ENCODE data around the gene MYO16.

MYO16 gene

GRCh38 chr13:108925070-108925469 is 295.7 kb downstream of the MYO16 start:
- TF ChIP-seq, protein P1, sequence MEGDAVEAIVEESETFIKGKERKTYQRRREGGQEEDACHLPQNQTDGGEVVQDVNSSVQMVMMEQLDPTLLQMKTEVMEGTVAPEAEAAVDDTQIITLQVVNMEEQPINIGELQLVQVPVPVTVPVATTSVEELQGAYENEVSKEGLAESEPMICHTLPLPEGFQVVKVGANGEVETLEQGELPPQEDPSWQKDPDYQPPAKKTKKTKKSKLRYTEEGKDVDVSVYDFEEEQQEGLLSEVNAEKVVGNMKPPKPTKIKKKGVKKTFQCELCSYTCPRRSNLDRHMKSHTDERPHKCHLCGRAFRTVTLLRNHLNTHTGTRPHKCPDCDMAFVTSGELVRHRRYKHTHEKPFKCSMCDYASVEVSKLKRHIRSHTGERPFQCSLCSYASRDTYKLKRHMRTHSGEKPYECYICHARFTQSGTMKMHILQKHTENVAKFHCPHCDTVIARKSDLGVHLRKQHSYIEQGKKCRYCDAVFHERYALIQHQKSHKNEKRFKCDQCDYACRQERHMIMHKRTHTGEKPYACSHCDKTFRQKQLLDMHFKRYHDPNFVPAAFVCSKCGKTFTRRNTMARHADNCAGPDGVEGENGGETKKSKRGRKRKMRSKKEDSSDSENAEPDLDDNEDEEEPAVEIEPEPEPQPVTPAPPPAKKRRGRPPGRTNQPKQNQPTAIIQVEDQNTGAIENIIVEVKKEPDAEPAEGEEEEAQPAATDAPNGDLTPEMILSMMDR (conservative IDR thresholded peaks at IDR 0.05): no peak
- no peak for TF ChIP-seq ZFX (IDR thresholded peaks at IDR 0.05)
- H3K27ac ChIP-seq: no peak overlapping the region

GRCh38 chr13:108926862-108927261 is 297.5 kb downstream of the MYO16 start:
- H3K27ac ChIP-seq: no peak overlapping the region

GRCh38 chr13:108927615-108928014 is 298.2 kb downstream of the MYO16 start:
- no peak for TF ChIP-seq ZFX (IDR thresholded peaks at IDR 0.05)
- TF ChIP-seq, protein P1 (conservative IDR thresholded peaks at IDR 0.05): no peak
- H3K27ac ChIP-seq: no peak overlapping the region

More at GRCh38 chr13:108926862-108927261, 297.5 kb downstream of the MYO16 start:
- TF ChIP-seq, protein P1 (conservative IDR thresholded peaks at IDR 0.05): no peak
- no peak for TF ChIP-seq ZFX (IDR thresholded peaks at IDR 0.05)

- no peak overlapping the region for H3K27ac ChIP-seq
- TF ChIP-seq ZFX (IDR thresholded peaks at IDR 0.05): no peak
- TF ChIP-seq, protein P1 (conservative IDR thresholded peaks at IDR 0.05): no peak
These were observed 300.3 kb downstream of the MYO16 start for GRCh38 chr13:108929532-108930206.

GRCh38 chr13:108932196-108932595 is 302.8 kb downstream of the MYO16 start:
- no peak for TF ChIP-seq ZFX (IDR thresholded peaks at IDR 0.05)
- TF ChIP-seq, protein P1 (conservative IDR thresholded peaks at IDR 0.05): no peak
- H3K27ac ChIP-seq: no peak overlapping the region

DNA sequence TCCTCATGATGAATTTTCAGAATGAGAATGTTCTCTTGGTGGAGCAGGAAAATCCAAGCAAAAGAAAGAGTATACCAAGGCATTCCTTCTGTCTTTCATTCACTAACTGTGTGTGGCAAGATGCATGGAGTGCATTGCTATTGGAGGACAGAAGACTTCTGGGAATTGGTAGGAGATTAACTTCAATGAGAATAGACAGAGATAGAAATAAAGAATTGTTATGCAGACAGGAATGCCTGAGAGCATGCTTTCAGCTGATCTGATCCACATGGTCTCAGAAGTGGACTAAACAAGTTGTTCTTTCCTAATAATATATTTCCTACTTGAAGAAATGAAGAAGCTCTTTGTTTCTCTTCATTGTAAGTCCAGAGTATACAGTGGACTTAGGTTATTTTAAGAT is 303.6 kb downstream of the MYO16 start:
- TF ChIP-seq, protein P1 (conservative IDR thresholded peaks at IDR 0.05): no peak
- no peak for TF ChIP-seq ZFX (IDR thresholded peaks at IDR 0.05)
- H3K27ac ChIP-seq: no peak overlapping the region

DNA sequence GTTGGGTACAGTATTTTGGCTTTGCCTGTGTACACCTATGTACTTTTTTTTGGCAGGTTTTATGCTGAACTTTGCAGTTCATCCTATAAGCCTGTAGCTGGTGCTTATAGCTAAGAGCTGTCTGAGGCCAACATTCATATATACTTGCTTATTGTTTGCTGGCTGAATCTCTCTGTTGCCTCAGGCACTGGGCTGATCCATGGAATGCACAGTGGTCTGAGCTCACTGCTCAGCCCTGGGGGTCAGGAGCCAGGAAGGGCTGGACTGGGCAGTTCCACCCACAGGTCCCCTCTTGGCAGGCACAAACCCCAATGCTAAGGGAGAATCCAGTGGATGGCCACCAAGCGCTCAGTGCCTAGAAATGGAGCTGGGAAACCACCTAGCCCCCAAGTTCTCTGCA is 308.7 kb downstream of the MYO16 start:
- no peak overlapping the region for H3K27ac ChIP-seq
- no peak for TF ChIP-seq ZFX (IDR thresholded peaks at IDR 0.05)
- TF ChIP-seq, protein P1 (conservative IDR thresholded peaks at IDR 0.05): no peak

Measured in C4-2B (cell line).